PC-9 (cell line): Measurements from ENCODE around the gene BRIX1.

ENCODE experiments used
- CTCF ChIP-seq: fragments of 200-600 bp; sonication (generic); conservative IDR thresholded peaks from 2 replicates; pipeline ENCODE4 v1.6.1; 2017; ENCODE audit warnings: mixed run types, antibody characterized with exemption, mild to moderate bottlenecking, moderate library complexity
- EZH2 ChIP-seq: fragments of 200-600 bp; sonication (generic); IDR thresholded peaks from 2 replicates; pipeline ENCODE4 v1.8.0; 2017; ENCODE audit warnings: antibody characterized with exemption, low read depth

- TF ChIP-seq EZH2 (no peak), CTCF (no peak)
Observed at GRCh38 chr5:34967540-34967939, 52.0 kb downstream of the BRIX1 start.
